Activated T-cell treated with anti-CD3 and anti-CD28 coated beads, Interleukin-2, amount 50 U/mL, for 24 hours (primary cell): ENCODE data around the gene SLC48A1.

Source experiments
- DNase-seq: peaks from one replicate; pipeline ENCODE4 v3.0.0-alpha.2; 2020
- H3K27ac Mint-ChIP-seq: 2 replicates; pipeline ENCODE4 v1.8.0; 2020; ENCODE audit warnings: mild to moderate bottlenecking, mixed read lengths
- H3K27me3 Mint-ChIP-seq: 2 replicates; pipeline ENCODE4 v1.8.0; 2020; ENCODE audit warnings: mixed read lengths
- H3K36me3 Mint-ChIP-seq: 2 replicates; pipeline ENCODE4 v1.8.0; 2020; ENCODE audit warnings: low read depth, mixed read lengths
- H3K4me1 Mint-ChIP-seq: 2 replicates; pipeline ENCODE4 v1.8.0; 2020; ENCODE audit warnings: low read depth, mixed read lengths
- H3K4me3 Mint-ChIP-seq: 2 replicates; pipeline ENCODE4 v1.8.0; 2020; ENCODE audit warnings: mild to moderate bottlenecking, moderate library complexity, mixed read lengths
- H3K9me3 Mint-ChIP-seq: 2 replicates; pipeline ENCODE4 v1.8.0; 2020; ENCODE audit warnings: mixed read lengths

SLC48A1 gene

GRCh38 chr12:47795814-47796411 is 22.9 kb downstream of the SLC48A1 start:
- H3K9me3 Mint-ChIP-seq: no peaks in the 10 kb centered on the region
- no peaks in the 10 kb centered on the region for H3K27me3 Mint-ChIP-seq
- no peak for DNase-seq
- peaks cover 22% of the 10 kb centered on the region for H3K4me1 Mint-ChIP-seq
- H3K27ac Mint-ChIP-seq: peak overlapping the region; percentile 52
- peaks cover 94% of the 10 kb centered on the region for H3K36me3 Mint-ChIP-seq
- no peak overlapping the region for H3K4me3 Mint-ChIP-seq

- Mint-ChIP-seq H3K4me1 (peaks cover 37% of the 10 kb centered on the region), H3K36me3 (peaks cover 94% of the 10 kb centered on the region), H3K27me3 (no peaks in the 10 kb centered on the region), H3K27ac (peak overlapping the region; percentile 87), H3K4me3 (no peak overlapping the region), H3K9me3 (no peaks in the 10 kb centered on the region)
- DNase-seq: no peak
These were observed 24.4 kb downstream of the SLC48A1 start for GRCh38 chr12:47797441-47797840.

GRCh38 chr12:47798382-47798948 is 25.4 kb downstream of the SLC48A1 start:
- DNase-seq: no peak
- Mint-ChIP-seq H3K4me1 (peaks cover 47% of the 10 kb centered on the region), H3K27me3 (no peaks in the 10 kb centered on the region), H3K4me3 (no peak overlapping the region), H3K9me3 (no peaks in the 10 kb centered on the region), H3K36me3 (peaks cover 94% of the 10 kb centered on the region), H3K27ac (peak overlapping the region; percentile 73)

GRCh38 chr12:47799357-47799955 is 26.4 kb downstream of the SLC48A1 start:
- peak overlapping the region; percentile 86 for H3K27ac Mint-ChIP-seq
- no peak overlapping the region for H3K4me3 Mint-ChIP-seq
- H3K4me1 Mint-ChIP-seq: peaks cover 57% of the 10 kb centered on the region
- no peaks in the 10 kb centered on the region for H3K9me3 Mint-ChIP-seq
- no peaks in the 10 kb centered on the region for H3K27me3 Mint-ChIP-seq
- peaks cover 94% of the 10 kb centered on the region for H3K36me3 Mint-ChIP-seq
- no peak for DNase-seq

- no peaks in the 10 kb centered on the region for H3K9me3 Mint-ChIP-seq
- peak overlapping the region; percentile 96 for H3K27ac Mint-ChIP-seq
- H3K36me3 Mint-ChIP-seq: peaks cover 94% of the 10 kb centered on the region
- no peak overlapping the region for H3K4me3 Mint-ChIP-seq
- peaks cover 68% of the 10 kb centered on the region for H3K4me1 Mint-ChIP-seq
- DNase-seq: no peak
- no peaks in the 10 kb centered on the region for H3K27me3 Mint-ChIP-seq
These were observed 27.5 kb downstream of the SLC48A1 start for GRCh38 chr12:47800582-47800981.

GRCh38 chr12:47801170-47801903 is 28.3 kb downstream of the SLC48A1 start:
- H3K9me3 Mint-ChIP-seq: no peaks in the 10 kb centered on the region
- no peak overlapping the region for H3K4me3 Mint-ChIP-seq
- H3K27ac Mint-ChIP-seq: peak overlapping the region; percentile 96
- DNase-seq: no peak
- H3K36me3 Mint-ChIP-seq: peaks cover 95% of the 10 kb centered on the region
- no peaks in the 10 kb centered on the region for H3K27me3 Mint-ChIP-seq
- peaks cover 76% of the 10 kb centered on the region for H3K4me1 Mint-ChIP-seq

- peak overlapping the region; percentile 96 for H3K27ac Mint-ChIP-seq
- H3K4me3 Mint-ChIP-seq: peak overlapping the region; percentile 25
- no peaks in the 10 kb centered on the region for H3K9me3 Mint-ChIP-seq
These were observed 28.8 kb downstream of the SLC48A1 start for GRCh38 chr12:47801904-47802246.

GRCh38 chr12:47802312-47802711 is 29.3 kb downstream of the SLC48A1 start:
- H3K4me3 Mint-ChIP-seq: peak overlapping the region; percentile 25
- H3K4me1 Mint-ChIP-seq: peaks cover 85% of the 10 kb centered on the region
- DNase-seq: no peak
- peak overlapping the region; percentile 96 for H3K27ac Mint-ChIP-seq
- no peaks in the 10 kb centered on the region for H3K27me3 Mint-ChIP-seq
- peaks cover 95% of the 10 kb centered on the region for H3K36me3 Mint-ChIP-seq
- H3K9me3 Mint-ChIP-seq: no peaks in the 10 kb centered on the region

More at GRCh38 chr12:47801904-47802246, 28.8 kb downstream of the SLC48A1 start:
- no peak for DNase-seq
- H3K27me3 Mint-ChIP-seq: no peaks in the 10 kb centered on the region
- peaks cover 81% of the 10 kb centered on the region for H3K4me1 Mint-ChIP-seq
- H3K36me3 Mint-ChIP-seq: peaks cover 95% of the 10 kb centered on the region

- Mint-ChIP-seq H3K4me1 (peaks cover 92% of the 10 kb centered on the region), H3K27me3 (no peaks in the 10 kb centered on the region), H3K27ac (peak overlapping the region; percentile 96), H3K36me3 (peaks cover 93% of the 10 kb centered on the region), H3K9me3 (no peaks in the 10 kb centered on the region), H3K4me3 (peak overlapping the region; percentile 4)
- DNase-seq: no peak
These were observed 30.3 kb downstream of the SLC48A1 start for GRCh38 chr12:47803191-47803875.

- Mint-ChIP-seq H3K4me1 (peaks cover 94% of the 10 kb centered on the region), H3K27me3 (no peaks in the 10 kb centered on the region), H3K4me3 (no peak overlapping the region), H3K36me3 (peaks cover 88% of the 10 kb centered on the region), H3K9me3 (no peaks in the 10 kb centered on the region), H3K27ac (peak overlapping the region; percentile 96)
- no peak for DNase-seq
These were observed 31.1 kb downstream of the SLC48A1 start for GRCh38 chr12:47804171-47804570.

GRCh38 chr12:47805417-47805816 is 32.4 kb downstream of the SLC48A1 start:
- Mint-ChIP-seq H3K27ac (peak overlapping the region; percentile 96), H3K36me3 (peaks cover 84% of the 10 kb centered on the region), H3K4me3 (peak overlapping the region; percentile 29), H3K4me1 (peaks cover 95% of the 10 kb centered on the region), H3K9me3 (no peaks in the 10 kb centered on the region), H3K27me3 (no peaks in the 10 kb centered on the region)
- no peak for DNase-seq

- peaks cover 96% of the 10 kb centered on the region for H3K4me1 Mint-ChIP-seq
- DNase-seq: no peak
- H3K27ac Mint-ChIP-seq: peak overlapping the region; percentile 96
- no peaks in the 10 kb centered on the region for H3K9me3 Mint-ChIP-seq
- H3K27me3 Mint-ChIP-seq: no peaks in the 10 kb centered on the region
- peaks cover 82% of the 10 kb centered on the region for H3K36me3 Mint-ChIP-seq
- peak overlapping the region; percentile 67 for H3K4me3 Mint-ChIP-seq
These were observed 34.3 kb downstream of the SLC48A1 start for GRCh38 chr12:47807338-47807737.

GRCh38 chr12:47808050-47808449 is 35.0 kb downstream of the SLC48A1 start:
- DNase-seq: peak; percentile 85
- peaks cover 94% of the 10 kb centered on the region for H3K4me1 Mint-ChIP-seq
- H3K4me3 Mint-ChIP-seq: peak overlapping the region; percentile 67
- H3K27me3 Mint-ChIP-seq: no peaks in the 10 kb centered on the region
- peak overlapping the region; percentile 96 for H3K27ac Mint-ChIP-seq
- no peaks in the 10 kb centered on the region for H3K9me3 Mint-ChIP-seq
- H3K36me3 Mint-ChIP-seq: peaks cover 78% of the 10 kb centered on the region

GRCh38 chr12:47808574-47809365 is 35.7 kb downstream of the SLC48A1 start:
- no peaks in the 10 kb centered on the region for H3K9me3 Mint-ChIP-seq
- H3K27me3 Mint-ChIP-seq: no peaks in the 10 kb centered on the region
- H3K4me1 Mint-ChIP-seq: peaks cover 94% of the 10 kb centered on the region
- H3K36me3 Mint-ChIP-seq: peaks cover 78% of the 10 kb centered on the region
- peak overlapping the region; percentile 96 for H3K27ac Mint-ChIP-seq
- peak; percentile 73 for DNase-seq
- H3K4me3 Mint-ChIP-seq: peak overlapping the region; percentile 67
